Hematopoietic multipotent progenitor cell (in vitro differentiated cells): Measurements from ENCODE around the gene NEXN. TPM values are rescaled to one million over a fixed set of nuclear protein-coding genes. Genes with fewer than 3 reads are reported as not detected.
"Not testable (repeated sequence)": the region's sequence is repeated elsewhere in the genome, so short reads cannot be mapped to it uniquely, and the experiment has no call there.

Experiments used
- DNase-seq, 3 donors: peaks; one replicate each; pipeline ENCODE4 v3.0.0-alpha.2; 2011 to 2015; ENCODE audit warnings: low read depth in 2 of 3, low spot score in 2 of 3
- total RNA-seq: library from RNA; depleted of rRNA; stranded (reverse); fragments of >200 nt; gene quantifications from one replicate; pipeline ENCODE4 v1.2.3, GENCODE V29; 2012

Gene NEXN
- total RNA-seq, 1 donor = under 0.01 TPM

DNA sequence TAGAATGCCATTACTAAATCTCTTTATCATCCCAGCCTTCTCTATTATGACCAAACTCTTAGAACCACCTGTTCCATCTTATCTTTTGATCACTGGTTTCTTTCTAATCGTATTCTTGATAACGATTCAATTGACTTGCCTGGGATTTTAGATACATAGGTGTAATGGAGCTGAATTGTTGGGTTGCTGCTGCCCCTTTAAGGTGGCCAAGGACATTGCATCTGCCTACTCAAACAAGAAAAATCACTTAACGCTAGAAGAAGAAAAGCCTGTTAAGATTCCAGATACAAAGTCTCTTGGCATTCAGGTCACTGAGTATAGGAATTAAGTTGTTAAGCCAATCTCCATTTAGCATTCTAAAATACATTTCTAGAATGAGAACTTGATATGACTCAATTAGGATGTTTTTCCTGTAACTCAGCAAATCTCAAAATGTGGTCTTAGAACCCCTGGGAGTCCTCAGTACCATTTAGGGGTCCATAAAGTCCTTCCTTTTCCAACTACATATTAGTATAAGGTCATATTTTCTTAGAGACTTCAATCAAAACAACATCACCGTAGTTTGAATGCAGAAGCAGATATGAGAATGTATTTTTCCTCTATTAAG is 12.4 kb downstream of the NEXN start:
- DNase-seq = peak in 2 of 3 donors; percentile 36 to 59

DNA sequence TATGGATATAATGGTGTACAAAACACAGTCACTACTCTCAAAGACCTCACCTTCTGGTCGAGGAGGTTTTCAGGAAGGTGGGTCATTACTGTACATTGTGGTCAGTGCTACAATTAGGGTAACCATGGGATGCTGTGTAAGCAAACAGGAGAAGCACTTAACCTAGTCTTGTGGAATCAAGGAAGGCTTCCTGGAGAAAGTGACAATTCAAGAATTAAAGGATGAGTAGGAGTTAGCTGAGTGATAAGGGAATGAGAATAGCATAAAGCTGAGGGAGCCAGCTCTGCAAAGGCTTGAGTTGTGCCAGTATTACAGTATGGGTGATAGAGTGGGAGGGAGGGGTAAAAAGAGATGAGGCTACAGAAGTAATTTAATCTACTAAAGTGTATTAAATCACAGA is 17.2 kb downstream of the NEXN start:
- DNase-seq = no peak

DNA sequence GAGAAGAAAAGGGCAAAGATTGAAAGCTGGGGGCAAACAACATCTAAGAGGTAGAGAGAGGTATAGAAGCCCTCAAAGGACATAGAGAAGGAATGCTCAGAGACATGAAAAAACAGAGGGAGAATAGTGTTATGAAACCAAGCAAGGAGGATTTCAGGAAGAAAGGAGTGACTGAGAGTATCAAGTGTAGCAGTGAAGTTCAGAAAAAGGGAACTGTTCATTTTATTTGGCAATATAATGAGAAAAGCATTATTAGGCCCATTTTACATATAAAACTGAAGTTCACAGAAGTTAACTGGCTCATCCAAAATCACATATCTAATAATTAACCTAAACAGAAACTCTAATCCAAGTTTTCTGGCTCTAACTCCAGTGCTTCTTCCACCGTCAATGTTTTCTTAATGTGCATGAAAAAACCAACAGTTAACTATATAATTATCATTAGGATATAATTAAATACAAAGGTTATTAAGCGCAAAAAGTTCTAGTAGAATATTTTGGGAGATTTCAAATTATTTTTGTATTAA is 17.7 kb downstream of the NEXN start:
- no peak for DNase-seq

GRCh38 chr1:77906624-77907023 is 18.2 kb downstream of the NEXN start:
- no peak for DNase-seq

DNA sequence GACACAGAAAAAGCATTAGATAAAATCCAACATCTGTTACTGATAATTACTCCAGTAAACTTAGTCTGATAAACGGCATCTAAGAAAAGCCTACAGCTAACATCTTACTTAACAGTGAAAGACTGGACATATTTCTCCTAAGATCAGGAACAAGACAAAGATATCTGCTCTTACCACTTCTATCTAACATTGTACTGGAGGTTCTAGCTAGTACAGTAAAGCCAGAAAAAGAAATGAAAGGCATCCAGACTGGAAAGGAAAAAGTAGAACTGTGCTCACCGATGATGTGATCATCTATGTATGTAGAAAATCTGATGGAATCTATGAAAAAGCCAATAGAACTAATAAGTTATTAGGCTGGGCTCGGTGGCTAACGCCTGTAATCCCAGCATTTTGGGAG is 21.7 kb downstream of the NEXN start:
- no peak for DNase-seq

- DNase-seq = not testable (repeated sequence)
Measured at GRCh38 chr1:77918918-77919317, 30.5 kb downstream of the NEXN start.

DNA sequence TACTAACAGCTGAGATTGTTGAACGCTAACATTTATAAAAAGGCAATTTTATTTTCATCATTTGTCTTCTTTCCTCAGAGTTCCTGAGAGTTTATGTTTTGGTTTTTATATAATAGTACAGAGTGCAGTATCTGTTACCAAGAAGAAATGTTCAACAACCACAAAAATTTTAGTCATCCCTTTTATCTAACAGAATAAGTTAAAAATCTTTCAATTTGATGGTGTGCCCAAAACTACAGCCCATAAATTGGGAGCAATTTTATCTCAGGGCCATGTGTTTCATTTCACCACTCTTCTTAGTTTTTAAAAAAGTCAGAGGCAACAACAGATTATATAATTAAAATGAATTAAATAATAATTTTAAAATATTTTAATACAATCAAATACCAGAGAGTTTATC is 37.1 kb downstream of the NEXN start:
- no peak for DNase-seq

- no peak for DNase-seq
Measured at GRCh38 chr1:77925956-77926355, 37.5 kb downstream of the NEXN start.

- no peak for DNase-seq
Measured at GRCh38 chr1:77926561-77927357, 38.3 kb downstream of the NEXN start.

DNA sequence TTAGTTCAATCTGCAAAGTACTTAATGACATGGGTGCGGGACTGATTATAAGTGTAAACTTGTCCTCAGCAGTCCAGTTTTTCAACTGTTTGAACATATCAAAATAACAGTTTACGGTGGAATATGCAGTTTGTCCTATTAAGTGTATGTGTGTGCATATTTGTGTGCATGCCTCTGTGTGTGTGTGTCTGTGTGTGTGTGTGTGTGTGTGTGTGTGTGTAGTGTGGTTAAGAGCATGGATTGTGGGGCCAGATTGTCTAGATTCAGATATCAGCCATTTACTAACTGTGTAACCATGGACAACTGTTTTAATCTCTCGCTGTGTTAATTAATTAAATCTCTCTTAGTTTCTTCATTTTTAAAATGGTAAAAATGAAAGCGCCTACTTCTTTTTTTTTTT is 39.0 kb downstream of the NEXN start:
- no peak for DNase-seq

DNA sequence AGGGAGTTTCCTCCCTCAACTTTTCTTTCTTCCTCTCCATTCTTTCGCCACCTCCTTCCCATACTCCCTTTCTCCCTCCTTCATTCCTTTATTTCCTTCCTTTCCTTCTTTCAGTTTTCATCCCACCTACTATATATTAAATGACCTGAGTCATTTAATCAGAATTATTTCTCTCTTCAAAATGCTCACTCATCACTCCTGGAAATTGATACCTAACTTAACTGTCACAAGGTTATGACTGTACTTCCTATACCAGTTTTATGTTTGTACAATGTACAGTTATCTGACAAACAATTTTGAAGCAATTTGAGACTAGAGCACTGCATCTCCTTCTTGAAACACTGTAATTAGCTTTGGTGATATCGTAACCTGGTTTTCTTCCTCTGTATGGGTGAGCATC is 41.4 kb downstream of the NEXN start:
- no peak for DNase-seq

GRCh38 chr1:77938651-77939050 is 50.2 kb downstream of the NEXN start:
- DNase-seq = no peak

DNA sequence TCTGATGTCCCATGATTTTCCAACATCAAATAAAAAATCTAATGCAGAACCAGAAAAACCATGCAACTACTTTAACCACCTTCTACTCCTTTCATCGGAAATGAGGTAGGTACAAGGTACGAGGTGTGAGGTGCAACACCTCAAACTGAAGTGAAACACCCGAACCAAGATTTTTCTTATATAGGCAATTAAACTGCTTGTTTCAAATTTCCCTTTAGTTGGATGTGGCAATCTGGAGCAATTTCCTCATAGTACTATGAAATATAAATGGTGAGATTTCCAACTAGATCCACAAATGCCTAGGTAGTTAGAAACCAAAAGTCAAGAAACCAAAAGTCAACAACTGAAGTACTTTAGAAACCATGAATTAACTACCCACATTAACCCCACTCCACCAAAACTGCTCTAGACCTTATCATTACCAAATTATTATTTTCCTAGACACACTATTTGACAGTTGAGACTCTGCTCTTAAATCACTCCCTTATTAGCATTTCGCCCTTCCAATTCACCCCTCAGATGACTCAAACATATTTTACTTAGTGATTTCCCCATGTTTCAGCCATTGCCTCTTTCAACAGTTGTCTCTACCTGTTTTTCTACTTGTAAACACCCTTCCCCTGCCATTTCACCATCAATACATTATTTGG is 52.6 kb downstream of the NEXN start:
- no peak for DNase-seq

- DNase-seq = no peak
Measured at GRCh38 chr1:77942400-77943140, 54.1 kb downstream of the NEXN start.

- DNase-seq = no peak
Measured at GRCh38 chr1:77945345-77945744, 56.9 kb downstream of the NEXN start.

DNA sequence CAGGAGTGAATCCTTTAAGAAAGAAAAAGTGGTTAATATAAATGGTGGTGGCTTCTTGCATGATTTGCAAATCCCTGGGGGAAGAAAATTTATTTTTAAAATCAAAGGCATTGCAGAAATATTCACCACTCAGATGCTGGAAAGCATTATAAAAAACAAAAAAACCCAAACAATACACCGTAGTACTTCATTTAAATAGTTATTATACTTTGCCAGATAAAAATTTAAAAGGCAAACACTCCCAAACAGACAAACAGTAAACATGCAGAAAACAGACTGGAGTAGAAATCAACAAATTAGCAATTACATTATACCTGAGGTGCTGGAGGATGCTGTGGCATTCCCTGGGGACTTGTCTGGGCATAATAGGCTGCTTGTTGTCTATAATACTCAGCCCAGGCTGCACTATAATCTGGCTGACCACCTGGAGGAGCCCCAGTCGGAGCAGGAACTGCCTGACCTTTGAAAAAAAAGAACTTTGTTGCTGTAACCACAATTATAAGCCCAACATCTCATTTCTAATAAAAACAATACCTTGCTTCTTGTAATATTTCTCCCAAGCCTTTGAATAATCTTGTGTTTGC is 60.5 kb downstream of the NEXN start:
- peak in 2 of 3 donors; percentile 29 to 32 for DNase-seq

- peak in 1 of 3 donors; percentile 24 for DNase-seq
Measured at GRCh38 chr1:77950873-77951272, 62.4 kb downstream of the NEXN start.

- DNase-seq = no peak
Measured at GRCh38 chr1:77951328-77951727, 62.9 kb downstream of the NEXN start.

DNA sequence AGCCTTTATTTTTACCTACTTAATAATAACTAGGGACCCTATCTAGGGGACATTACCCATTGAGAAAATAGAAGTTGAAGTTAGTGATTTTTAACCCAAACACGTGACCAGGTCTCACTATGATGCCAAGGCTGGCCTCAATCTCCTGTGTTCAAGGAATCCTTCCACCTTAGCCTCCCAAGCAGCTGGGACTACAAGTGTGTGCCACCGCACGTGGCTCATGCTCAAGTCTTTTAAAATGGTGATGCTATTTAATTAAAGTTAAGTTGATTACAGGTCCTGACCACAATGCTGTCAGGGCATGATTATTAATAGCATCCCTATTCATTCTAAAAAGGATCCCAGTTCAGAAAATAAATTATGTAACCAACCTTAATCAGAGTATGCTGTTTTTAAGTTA is 65.5 kb downstream of the NEXN start:
- DNase-seq = no peak

DNA sequence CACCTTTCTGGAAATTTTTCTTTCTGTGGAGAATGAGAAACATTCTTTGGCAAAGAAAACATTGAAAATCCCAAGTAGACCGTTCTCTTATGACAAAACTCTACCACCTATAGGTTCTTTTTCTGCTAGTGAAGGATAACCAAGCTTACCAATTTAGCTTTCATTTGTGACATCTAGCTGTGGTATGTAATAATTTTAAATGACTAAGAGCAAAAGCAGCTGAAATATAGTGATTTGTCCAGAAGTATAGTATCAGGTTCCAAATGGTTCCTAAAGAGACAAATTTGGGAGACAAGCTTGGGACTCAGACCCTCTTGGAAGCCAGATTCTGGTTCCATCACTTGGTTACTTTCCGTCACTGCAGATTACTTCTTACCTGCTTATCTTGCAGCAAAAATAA is 66.1 kb downstream of the NEXN start:
- no peak for DNase-seq

DNA sequence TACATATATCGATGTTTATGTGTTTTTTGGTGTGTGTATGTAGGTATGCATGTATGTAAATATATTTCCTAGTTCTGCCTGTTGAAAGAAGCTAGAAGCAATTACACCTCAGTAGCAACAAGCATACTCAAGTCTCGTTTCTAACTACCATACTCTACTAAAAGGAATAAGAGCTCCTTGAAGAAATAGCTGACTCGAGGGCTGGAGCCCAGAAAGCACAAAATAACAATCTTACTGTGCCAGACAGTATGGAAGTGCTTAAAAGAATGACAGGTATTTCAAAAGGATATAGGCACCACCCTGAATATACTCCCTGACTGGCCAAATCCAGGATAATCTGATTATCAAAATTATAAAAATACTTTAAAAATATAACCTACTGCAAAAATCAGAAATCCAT is 67.3 kb downstream of the NEXN start:
- no peak for DNase-seq
